ENCODE data around the gene MBOAT1. TPM values are rescaled to one million over a fixed set of nuclear protein-coding genes. Genes with fewer than 3 reads are reported as not detected.

The MBOAT1 gene
- total RNA-seq, 1 experiment from 2014 or later, result 9.9 TPM

DNA sequence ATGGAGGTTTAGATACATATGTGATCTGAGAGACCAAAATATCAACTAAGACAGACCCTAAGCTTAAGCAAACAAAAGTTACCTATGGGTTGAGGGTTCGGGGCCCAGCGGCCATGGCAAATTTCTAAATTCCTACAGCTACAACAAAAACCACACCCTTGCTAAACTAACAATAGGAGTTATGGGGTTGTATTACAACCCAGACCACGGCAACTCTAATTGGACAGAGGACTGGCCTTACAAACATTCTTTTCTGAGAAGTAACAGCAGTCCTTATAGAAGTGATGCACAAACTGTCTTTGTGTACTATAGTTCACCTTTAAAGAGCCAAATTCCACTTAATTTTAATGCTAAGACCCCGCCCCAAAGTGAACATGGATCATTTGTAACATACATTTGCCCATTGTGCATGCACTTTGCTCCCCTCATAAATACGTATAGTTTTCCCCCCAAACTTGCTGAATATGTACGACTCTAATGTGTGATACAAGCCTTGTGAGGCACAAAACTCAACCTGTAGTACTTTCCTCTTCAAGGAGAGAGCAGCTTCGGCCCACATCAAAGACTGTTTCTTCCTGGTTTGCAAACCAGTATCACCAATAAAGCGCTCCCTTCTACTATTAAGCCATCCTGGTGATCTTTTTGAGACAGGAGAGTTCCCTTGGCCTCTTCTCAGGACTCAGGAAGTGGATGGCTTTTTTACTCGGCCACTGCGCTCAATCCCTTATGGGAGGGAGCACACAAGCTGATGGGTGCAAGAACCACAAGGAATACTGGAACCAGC is 25.6 kb upstream of the MBOAT1 start:
- Histone ChIP-seq H2BK120ac (ENCODE audit: low read depth, low read length, poor library complexity, severe bottlenecking) (no peak overlapping the region), H4K91ac (ENCODE audit: insufficient read length, low read depth, low read length) (no peak overlapping the region), H3K9me3 (ENCODE audit: control insufficient read depth, low read depth, low read length) (no peaks in the 10 kb centered on the region), H3K23me2 (ENCODE audit: insufficient read length, low read depth, low read length, poor library complexity, severe bottlenecking) (no peaks in the 10 kb centered on the region), H2BK20ac (ENCODE audit: low read depth, low read length, poor library complexity, severe bottlenecking) (no peak overlapping the region), H3K4me2 (ENCODE audit: insufficient read depth, insufficient read length, low read length) (no peak overlapping the region), H3T11ph (ENCODE audit: low read length) (no peak overlapping the region), H3K56ac (ENCODE audit: insufficient read length, low read depth, low read length) (no peak overlapping the region), H3K4ac (ENCODE audit: low read depth, low read length) (no peak overlapping the region), H2BK12ac (ENCODE audit: insufficient read length, low read depth, low read length) (no peak overlapping the region), H3K79me1 (ENCODE audit: insufficient read depth, low read depth, low read length, poor library complexity, severe bottlenecking) (no peaks in the 10 kb centered on the region), H2AFZ (ENCODE audit: low read length) (no peak overlapping the region), H4K8ac (replicated peaks; ENCODE audit: insufficient read length, low read depth, low read length) (no peak overlapping the region), H3K79me2 (ENCODE audit: insufficient read depth, low read length) (no peaks in the 10 kb centered on the region), H3K9ac (ENCODE audit: extremely low read depth, insufficient read length, low read length) (no peak overlapping the region), H2AK5ac (ENCODE audit: insufficient read length, low read length) (no peak overlapping the region), H4K5ac (ENCODE audit: insufficient read length, low read depth, low read length) (no peak overlapping the region), H3K23ac (ENCODE audit: insufficient read length, low read depth, low read length) (no peak overlapping the region), H4K20me1 (ENCODE audit: control insufficient read depth, insufficient read depth, insufficient read length) (no peaks in the 10 kb centered on the region), H3K4me1 (ENCODE audit: insufficient read depth, low read length) (peaks cover 8% of the 10 kb centered on the region; the same call in 1 of the 2 replicates), H2BK5ac (ENCODE audit: insufficient read length, low read length) (no peak overlapping the region), H2BK15ac (ENCODE audit: low read depth, low read length) (no peak overlapping the region), H3K18ac (ENCODE audit: insufficient read length, low read depth, low read length) (no peak overlapping the region), H3K27ac (ENCODE audit: insufficient read length, low read depth, low read length) (no peak overlapping the region), H3K14ac (ENCODE audit: insufficient read depth, low read length) (no peak overlapping the region; the same call in 1 of the 2 replicates), H3K27me3 (ENCODE audit: insufficient read depth, low read length) (no peaks in the 10 kb centered on the region)
- Mint-ChIP-seq H3K27ac (no peak overlapping the region), H3K27me3 (ENCODE audit: low read depth) (no peaks in the 10 kb centered on the region), H3K4me1 (peaks cover 18 to 22% of the 10 kb centered on the region in 2 experiments), H3K4me3 (no peak overlapping the region), H3K36me3 (ENCODE audit: insufficient read depth in 1 of 3, low read depth in 3 of 3) (no peaks in the 10 kb centered on the region; a peak in 1 of 7 replicates), H3K9me3 (no peaks in the 10 kb centered on the region; a peak in 1 of 5 replicates)
- no CpG with 5 or more reads among the region's 10 CpGs for WGBS (ENCODE audit: extremely low coverage, insufficient read length, low lambda C conversion rate)
- TF ChIP-seq, protein P1, sequence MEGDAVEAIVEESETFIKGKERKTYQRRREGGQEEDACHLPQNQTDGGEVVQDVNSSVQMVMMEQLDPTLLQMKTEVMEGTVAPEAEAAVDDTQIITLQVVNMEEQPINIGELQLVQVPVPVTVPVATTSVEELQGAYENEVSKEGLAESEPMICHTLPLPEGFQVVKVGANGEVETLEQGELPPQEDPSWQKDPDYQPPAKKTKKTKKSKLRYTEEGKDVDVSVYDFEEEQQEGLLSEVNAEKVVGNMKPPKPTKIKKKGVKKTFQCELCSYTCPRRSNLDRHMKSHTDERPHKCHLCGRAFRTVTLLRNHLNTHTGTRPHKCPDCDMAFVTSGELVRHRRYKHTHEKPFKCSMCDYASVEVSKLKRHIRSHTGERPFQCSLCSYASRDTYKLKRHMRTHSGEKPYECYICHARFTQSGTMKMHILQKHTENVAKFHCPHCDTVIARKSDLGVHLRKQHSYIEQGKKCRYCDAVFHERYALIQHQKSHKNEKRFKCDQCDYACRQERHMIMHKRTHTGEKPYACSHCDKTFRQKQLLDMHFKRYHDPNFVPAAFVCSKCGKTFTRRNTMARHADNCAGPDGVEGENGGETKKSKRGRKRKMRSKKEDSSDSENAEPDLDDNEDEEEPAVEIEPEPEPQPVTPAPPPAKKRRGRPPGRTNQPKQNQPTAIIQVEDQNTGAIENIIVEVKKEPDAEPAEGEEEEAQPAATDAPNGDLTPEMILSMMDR (conservative IDR thresholded peaks at IDR 0.05), result no peak
- DNase-seq, result no peak
